ENCODE results near the gene LDAH.

DNA sequence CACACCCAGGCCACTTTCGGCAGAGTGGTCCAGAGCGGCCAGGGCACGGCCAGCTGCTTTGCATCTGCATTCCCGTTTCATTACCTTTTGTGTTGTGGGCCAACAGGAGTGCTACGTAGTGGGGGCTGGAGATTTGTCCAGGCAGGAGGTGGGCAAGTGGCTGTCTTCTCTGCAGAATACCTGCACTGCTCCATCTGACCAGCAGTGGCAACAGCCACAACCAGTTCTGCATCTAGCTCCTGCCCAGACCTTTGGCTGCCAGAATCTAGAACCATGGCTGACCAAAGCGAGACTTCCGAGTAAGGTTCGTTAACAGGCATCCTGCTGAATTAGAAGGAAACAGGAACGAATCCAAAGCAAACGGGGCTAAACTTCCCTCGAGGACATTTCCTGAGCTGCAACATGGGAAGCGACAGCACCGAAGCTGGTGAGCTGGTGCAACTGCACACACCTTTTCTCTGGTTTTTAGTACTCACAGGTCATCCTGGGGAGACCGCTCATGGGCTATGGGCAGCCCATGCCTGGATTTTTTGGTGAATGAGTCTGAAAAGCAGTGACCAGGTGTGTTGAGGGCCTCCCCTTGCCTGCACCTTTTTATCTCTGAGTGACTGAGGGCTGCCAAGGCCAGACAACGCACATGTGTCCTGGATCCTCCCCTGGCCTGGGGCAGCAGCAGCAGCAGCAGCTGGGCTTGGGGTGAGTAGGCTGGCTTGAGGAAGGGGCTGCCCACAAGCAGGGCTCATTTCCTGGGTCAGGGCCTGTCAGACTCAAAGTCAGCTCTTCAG, 145.4 kb downstream of the LDAH start:
- TF ChIP-seq, protein P1, sequence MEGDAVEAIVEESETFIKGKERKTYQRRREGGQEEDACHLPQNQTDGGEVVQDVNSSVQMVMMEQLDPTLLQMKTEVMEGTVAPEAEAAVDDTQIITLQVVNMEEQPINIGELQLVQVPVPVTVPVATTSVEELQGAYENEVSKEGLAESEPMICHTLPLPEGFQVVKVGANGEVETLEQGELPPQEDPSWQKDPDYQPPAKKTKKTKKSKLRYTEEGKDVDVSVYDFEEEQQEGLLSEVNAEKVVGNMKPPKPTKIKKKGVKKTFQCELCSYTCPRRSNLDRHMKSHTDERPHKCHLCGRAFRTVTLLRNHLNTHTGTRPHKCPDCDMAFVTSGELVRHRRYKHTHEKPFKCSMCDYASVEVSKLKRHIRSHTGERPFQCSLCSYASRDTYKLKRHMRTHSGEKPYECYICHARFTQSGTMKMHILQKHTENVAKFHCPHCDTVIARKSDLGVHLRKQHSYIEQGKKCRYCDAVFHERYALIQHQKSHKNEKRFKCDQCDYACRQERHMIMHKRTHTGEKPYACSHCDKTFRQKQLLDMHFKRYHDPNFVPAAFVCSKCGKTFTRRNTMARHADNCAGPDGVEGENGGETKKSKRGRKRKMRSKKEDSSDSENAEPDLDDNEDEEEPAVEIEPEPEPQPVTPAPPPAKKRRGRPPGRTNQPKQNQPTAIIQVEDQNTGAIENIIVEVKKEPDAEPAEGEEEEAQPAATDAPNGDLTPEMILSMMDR (IDR thresholded peaks at IDR 0.05): peak in 1 of 6 experiments; percentile 35
- no peak for TF ChIP-seq POLR2A (IDR thresholded peaks at IDR 0.05)
